Measurements from ENCODE around the gene NFIA. TPM values are rescaled to one million over a fixed set of nuclear protein-coding genes. Genes with fewer than 3 reads are reported as not detected.
A peak's percentile ranks its signal among the peaks of the same experiment; 100 is the strongest.

Gene NFIA
- total and polyA plus RNA-seq, 2 of the 13 experiments (the other 11 are each of a cell fraction or from before 2014, with no cell fraction given): 14.7 to 28.5 TPM

DNA sequence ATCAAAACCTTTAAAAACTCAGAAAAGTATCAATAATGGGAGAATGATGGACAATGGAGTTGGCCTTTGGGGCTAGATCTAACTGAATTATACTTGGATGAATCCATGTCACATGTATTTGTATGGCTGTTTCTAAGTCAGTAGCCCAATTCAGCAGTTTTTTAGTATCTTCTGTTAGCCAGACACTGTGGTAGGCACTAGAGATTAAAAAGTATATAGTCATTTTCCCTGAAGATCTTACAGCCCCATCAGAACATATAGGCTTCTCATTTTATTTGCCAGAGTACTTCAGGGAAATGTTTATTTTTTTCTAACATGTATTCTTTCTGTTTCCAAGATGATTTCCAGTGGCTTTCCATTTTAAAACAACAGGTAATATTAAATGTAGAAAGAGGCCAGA lies 273.7 kb downstream of the NFIA start:
- BruUV-seq (replicated peaks): no TSS peak
- ChIA-PET POLR2A (no interaction called here), CTCF (ENCODE audit: low intra/inter-chr PET ratio, low total read pairs) (no interaction called here)
- Histone ChIP-seq H3K9me3 (ENCODE audit: low read length) (no peaks in the 10 kb centered on the region), H3K4me2 (ENCODE audit: low read depth, low read length) (no peak overlapping the region), H3K9ac (ENCODE audit: insufficient read depth, low read depth, low read length) (no peak overlapping the region), H3K79me2 (ENCODE audit: insufficient read depth, low read length) (no peaks in the 10 kb centered on the region), H3K36me3 (replicated peaks in 1 of 2; ENCODE audit: control insufficient read depth in 1 of 2, insufficient read depth in 2 of 2, low read length in 2 of 2) (peaks cover 19 to 77% of the 10 kb centered on the region in 2 experiments), H3K27ac (ENCODE audit: extremely low read length, insufficient read depth, low read length) (no peak overlapping the region), H3K4me1 (ENCODE audit: insufficient read depth, low read length) (no peaks in the 10 kb centered on the region), H3K4me3 (replicated peaks in 1 of 3; ENCODE audit: insufficient read depth in 1 of 3, low read depth in 2 of 3, low read length in 3 of 3) (no peak overlapping the region), H3K27me3 (ENCODE audit: control insufficient read depth in 1 of 2, insufficient read depth in 2 of 2, low read length in 2 of 2) (no peaks in the 10 kb centered on the region), H4K20me1 (ENCODE audit: insufficient read depth, low read length) (no peaks in the 10 kb centered on the region), H2AFZ (ENCODE audit: low read length) (no peak overlapping the region)
- ATAC-seq (no peak), FAIRE-seq (no peak), DNase-seq (ENCODE audit: low spot score) (no peak)
- no peak for TF ChIP-seq MEF2D (CRISPR knock-in tag; IDR thresholded peaks at IDR 0.05)
- no peak for TF ChIP-seq GTF2F1 (IDR thresholded peaks at IDR 0.05; ENCODE audit: low read length)
- TF ChIP-seq, protein P1, sequence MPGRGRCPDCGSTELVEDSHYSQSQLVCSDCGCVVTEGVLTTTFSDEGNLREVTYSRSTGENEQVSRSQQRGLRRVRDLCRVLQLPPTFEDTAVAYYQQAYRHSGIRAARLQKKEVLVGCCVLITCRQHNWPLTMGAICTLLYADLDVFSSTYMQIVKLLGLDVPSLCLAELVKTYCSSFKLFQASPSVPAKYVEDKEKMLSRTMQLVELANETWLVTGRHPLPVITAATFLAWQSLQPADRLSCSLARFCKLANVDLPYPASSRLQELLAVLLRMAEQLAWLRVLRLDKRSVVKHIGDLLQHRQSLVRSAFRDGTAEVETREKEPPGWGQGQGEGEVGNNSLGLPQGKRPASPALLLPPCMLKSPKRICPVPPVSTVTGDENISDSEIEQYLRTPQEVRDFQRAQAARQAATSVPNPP (CRISPR knock-in tag; IDR thresholded peaks at IDR 0.05): no peak
- intact Hi-C loops (cut with micrococcal nuclease; ENCODE audit: unreplicated experiment): no loop called here
- in situ Hi-C loops (cut with HindIII; ENCODE audit: extremely low pct_ligation_motif_present, low pct_unique_long_range_greater_than_20kb): no loop called here

DNA sequence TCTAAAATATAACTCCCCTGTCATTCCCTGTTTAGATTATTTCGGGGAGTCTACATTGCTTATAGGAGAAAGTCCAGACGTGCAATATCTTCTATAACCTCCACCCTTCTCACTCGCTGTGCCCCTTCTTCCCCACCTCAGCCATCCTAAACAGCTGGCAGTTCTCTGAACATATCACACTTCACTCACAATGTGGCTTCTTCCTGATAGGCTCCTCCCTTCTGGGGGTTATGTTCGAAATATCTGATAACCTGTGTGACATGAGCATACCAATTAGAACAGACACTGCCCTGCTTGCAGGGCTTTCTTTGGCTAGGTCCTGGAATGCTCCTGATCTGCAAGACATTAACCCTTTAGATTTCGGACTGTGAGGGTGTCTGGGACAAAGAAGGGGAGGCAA lies 274.6 kb downstream of the NFIA start:
- Histone ChIP-seq H2AFZ (ENCODE audit: low read length) (no peak overlapping the region), H3K9ac (ENCODE audit: insufficient read depth, low read depth, low read length) (no peak overlapping the region), H3K4me3 (replicated peaks in 1 of 3; ENCODE audit: insufficient read depth in 1 of 3, low read depth in 2 of 3, low read length in 3 of 3) (no peak overlapping the region), H4K20me1 (ENCODE audit: insufficient read depth, low read length) (no peaks in the 10 kb centered on the region), H3K4me1 (ENCODE audit: insufficient read depth, low read length) (peaks cover 5% of the 10 kb centered on the region; the same call in 1 of the 2 replicates), H3K4me2 (ENCODE audit: low read depth, low read length) (no peak overlapping the region), H3K27me3 (ENCODE audit: control insufficient read depth in 1 of 2, insufficient read depth in 2 of 2, low read length in 2 of 2) (no peaks in the 10 kb centered on the region), H3K36me3 (replicated peaks in 1 of 2; ENCODE audit: control insufficient read depth in 1 of 2, insufficient read depth in 2 of 2, low read length in 2 of 2) (peaks cover 19 to 79% of the 10 kb centered on the region in 2 experiments), H3K27ac (ENCODE audit: extremely low read length, insufficient read depth, low read length) (no peak overlapping the region), H3K9me3 (ENCODE audit: low read length) (no peaks in the 10 kb centered on the region), H3K79me2 (ENCODE audit: insufficient read depth, low read length) (no peaks in the 10 kb centered on the region)
- TF ChIP-seq ZNF234 (CRISPR knock-in tag; conservative IDR thresholded peaks at IDR 0.05) (no peak), ERF (CRISPR knock-in tag; IDR thresholded peaks at IDR 0.05) (no peak), TSC22D2 (CRISPR knock-in tag; IDR thresholded peaks at IDR 0.05; ENCODE audit: borderline replicate concordance) (no peak), ZNF850 (CRISPR knock-in tag; conservative IDR thresholded peaks at IDR 0.05) (no peak), ZNF652 (CRISPR knock-in tag; IDR thresholded peaks at IDR 0.05; ENCODE audit: borderline replicate concordance, low read depth) (0 out of 2 replicates have a peak, but pooled peaks have one; percentile 16), ZMYM4 (CRISPR knock-in tag; IDR thresholded peaks at IDR 0.05) (no peak)
- TF ChIP-seq, protein P2, sequence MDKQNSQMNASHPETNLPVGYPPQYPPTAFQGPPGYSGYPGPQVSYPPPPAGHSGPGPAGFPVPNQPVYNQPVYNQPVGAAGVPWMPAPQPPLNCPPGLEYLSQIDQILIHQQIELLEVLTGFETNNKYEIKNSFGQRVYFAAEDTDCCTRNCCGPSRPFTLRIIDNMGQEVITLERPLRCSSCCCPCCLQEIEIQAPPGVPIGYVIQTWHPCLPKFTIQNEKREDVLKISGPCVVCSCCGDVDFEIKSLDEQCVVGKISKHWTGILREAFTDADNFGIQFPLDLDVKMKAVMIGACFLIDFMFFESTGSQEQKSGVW (CRISPR knock-in tag; IDR thresholded peaks at IDR 0.05; ENCODE audit: borderline replicate concordance): no peak
- FAIRE-seq: no peak
- DNase-seq (ENCODE audit: low spot score): no peak
- ATAC-seq: no peak
- ChIA-PET CTCF (ENCODE audit: low intra/inter-chr PET ratio, low total read pairs) (no interaction called here), POLR2A (no interaction called here)
- BruUV-seq (replicated peaks): no TSS peak
- WGBS (ENCODE audit: low lambda C conversion rate): 95% methylated on average over 5 of the region's 5 CpGs
- intact Hi-C loops (cut with micrococcal nuclease; ENCODE audit: unreplicated experiment): no loop called here
- in situ Hi-C loops (cut with HindIII; ENCODE audit: extremely low pct_ligation_motif_present, low pct_unique_long_range_greater_than_20kb): no loop called here
